GM18907 (cell line): ENCODE measurements around the gene SPEF2.
A peak's percentile ranks its signal among the peaks of the same experiment; 100 is the strongest.
"Not testable (repeated sequence)": the region's sequence is repeated elsewhere in the genome, so short reads cannot be mapped to it uniquely, and the experiment has no call there.

Source experiments
- ATAC-seq: cut with Tn5 transposase; IDR thresholded peaks from one replicate; pipeline ENCODE4 v1.9.1; 2021; ENCODE audit warnings: mild to moderate bottlenecking, moderate library complexity; ENCODE audit not compliant: unreplicated experiment

The SPEF2 gene

DNA sequence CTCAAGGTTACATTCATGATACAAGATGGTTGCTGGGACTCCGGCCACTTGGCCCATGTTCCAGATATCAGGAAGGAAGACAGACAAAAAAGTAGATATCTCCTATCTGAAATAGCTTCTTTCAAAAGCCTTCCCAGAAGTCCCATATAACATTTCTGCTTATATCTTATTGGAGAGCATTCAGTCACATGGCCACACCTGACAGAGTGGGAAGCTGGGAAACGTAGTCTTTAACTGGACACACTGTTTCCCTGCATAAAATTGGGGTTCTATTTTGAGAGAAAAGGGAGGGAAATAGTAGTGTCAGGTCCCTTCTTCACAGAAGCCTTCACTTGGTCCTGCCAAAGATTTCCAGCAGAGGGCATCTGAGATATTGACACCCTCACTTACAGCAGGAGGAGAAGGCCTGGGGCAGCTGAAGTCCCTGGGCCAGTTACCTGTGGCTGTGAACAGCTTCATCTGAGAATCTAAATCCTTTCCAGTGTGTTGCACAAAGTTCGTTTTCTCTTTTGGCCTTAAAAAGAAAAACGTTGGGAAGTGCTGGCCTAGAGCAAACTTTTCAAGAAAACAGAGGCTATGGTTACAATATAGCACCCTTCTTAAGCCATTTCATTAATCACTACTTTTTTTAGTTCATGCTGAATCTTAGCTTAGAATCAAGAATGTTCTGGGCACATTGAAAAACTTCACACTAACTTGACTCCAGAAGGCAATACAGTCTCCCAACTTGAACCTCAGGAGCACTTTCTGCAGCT, 33.5 kb downstream of the SPEF2 start:
- ATAC-seq: peak; percentile 76

DNA sequence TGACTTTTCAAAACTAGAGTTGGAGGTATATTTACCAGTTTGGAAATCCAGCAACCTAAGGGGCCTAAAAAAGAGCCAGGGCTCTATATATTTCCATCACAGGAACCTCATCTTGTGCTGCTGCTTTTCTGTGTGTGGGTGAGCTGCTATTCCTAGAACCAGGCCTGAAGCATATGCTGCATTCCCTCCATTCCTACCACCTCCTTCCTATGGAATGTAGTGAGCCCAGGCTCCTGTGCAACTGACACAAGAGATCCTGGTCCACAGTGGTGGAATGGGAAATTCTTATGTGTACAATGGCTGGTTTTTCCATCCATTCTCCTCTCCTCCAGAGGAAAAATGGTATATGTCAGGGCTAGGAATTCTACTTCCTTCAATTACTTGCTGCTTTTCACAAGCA, 39.1 kb downstream of the SPEF2 start:
- no peak for ATAC-seq

DNA sequence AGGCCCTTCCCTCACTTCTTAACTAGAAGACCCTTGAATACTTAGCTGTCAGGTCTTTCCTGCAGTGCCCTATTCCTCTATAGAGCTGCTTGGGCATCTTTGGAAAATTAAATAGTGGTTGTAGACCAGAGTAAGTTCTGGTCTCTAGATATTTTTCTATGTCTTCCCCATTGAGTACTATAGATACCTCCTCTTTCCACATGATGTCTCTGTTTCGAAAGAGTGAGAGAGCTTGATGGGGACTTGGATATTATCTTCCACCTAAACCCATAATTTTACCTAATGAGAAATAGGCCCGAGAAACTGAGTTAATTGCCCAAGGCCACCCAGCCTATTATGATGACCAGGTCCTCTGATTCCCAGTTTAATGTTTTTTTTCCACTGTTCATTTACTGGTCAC, 40.2 kb downstream of the SPEF2 start:
- no peak for ATAC-seq

DNA sequence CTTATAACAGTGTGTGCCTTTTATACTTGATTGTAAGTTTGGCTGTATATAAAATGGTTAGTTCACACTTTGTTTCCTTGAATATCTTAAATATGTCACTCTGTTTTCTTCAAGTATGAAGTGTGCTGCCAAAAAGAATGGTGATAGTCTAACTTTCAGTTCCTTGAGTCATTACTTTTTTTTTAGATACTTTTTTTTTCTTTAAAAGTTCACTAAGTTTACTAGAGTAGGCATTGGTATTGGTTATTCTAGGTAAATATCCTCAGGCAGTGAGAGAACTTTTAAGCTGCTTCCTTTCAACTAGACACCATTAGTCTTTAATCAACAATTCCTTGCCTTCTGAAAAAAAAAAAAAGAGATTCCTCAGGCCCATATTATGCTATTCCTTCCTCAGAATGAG, 41.9 kb downstream of the SPEF2 start:
- no peak for ATAC-seq

DNA sequence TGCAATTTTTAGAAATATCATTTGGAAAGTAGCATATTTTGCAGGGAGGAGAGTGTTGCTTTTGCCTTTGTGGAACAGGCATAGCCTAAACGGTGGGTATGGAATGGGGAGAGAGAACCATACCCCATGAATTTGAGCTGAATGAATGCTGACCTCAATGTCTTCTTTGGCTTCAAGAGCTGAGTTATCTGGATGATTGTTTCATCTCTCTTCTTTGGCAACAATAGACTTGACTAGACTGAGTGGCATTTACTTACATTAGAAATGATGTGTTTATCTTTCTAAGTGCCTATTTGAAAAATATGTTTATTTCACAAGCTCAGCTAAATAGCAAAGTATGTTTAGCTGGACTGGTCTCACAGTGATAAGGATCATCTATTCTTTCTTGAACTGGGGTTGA, 42.8 kb downstream of the SPEF2 start:
- no peak for ATAC-seq

DNA sequence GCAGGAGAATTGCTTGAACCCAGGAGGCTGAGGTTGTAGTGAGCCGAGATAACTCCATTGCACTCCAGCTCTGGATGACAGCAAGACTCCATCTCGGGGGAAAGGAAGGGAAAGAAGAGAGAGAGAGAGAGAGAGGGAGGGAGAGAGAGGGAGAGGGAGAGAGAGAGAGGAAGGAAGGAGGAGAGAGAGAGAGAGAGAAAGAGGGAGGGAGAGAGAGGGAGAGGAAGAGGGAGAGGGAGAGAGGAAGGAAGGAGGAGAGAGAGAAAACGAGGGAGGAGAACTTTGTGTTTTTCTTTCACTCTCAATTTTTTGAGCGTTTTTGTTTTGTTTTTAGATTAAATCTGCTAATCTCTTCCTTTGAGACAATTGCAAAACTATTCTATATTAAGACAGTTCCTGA, 46.9 kb downstream of the SPEF2 start:
- no peak for ATAC-seq

DNA sequence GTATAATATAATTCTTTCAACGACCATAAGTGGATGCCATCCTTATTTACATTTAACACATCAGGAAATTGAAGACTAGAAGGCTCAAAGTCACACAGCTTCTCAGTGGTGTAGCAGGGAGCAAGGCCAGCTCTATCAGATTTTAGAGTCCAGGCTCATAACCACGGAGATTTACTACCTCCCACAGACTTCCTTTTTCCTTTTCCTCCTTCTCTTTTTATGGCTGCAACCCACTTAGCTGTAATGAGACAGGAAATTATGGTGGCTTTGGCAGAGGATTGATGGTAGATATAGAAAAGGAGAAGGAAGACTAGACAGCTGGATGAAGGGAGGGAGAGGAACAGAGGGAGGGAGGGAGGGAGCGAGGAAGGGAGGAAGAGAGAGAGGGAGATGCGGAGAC, 47.4 kb downstream of the SPEF2 start:
- ATAC-seq: no peak

DNA sequence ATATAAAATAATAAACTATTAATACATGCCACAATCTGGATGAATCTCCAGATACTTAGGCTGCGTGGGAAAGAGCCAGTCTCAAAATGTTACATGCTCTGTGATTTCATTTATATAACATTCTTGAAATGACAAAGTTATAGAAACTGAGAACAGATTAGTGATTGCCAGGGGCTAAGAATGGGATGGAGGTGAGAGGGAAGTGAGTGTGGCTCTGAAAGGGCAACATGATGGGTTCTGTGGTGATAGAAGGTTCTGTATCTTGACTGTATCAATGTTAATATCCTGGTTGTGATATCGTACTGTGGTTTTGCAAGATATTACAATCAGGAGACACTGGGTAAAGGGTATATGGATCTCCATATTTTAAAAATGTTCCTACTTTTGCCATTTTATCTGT, 50.7 kb downstream of the SPEF2 start:
- peak; percentile 56 for ATAC-seq

DNA sequence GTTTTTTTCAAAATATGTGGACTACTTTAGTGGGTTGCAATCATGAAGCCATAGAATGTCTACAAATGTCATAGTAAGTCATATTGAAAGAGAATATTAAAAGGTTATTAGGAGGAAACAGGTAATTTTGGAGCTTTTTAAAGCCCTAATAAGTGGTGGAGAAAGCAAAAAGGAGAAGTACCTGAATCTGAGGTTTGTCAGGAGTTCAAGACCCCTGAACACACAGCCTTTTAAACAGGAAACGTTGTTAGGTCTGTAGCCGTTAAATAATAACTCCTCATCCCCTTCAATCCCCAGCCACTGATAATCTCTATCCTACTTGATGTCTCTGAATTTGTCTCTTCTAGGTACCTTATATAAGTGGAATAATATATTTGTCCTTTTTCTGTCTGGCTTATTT, 51.1 kb downstream of the SPEF2 start:
- no peak for ATAC-seq

DNA sequence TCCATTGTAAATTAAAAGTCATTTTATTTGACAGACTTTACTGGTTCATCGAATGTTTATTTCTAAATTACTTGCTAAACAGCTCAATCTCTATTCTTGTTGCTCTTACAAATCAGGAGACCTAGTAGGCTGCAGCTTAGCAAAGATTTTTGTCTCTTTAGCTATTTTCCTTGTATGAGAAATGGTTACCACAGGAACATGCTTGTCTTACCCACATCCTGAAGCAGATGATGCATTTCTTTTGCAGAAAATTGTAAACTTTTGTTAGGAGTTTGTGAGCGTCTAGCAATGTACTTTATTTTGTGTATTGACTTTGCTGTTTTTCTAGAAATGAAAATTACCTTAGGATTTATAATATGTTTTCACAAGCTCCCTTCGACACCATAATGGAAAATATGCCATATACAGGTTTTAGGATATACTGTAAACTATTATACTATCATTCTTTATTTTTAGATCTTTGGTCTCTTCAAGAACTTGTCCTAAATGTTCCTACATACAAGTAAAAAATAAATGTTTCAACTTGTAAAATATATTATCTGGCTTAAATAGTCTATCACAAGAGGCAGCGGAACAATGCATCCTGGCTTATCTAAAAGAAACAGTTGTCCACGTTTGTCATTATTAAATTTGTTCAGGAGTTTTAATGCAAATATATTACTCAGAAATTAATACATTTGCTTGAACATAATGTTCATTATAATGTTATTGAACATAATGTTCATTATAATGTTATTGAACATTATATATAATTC, 54.1 kb downstream of the SPEF2 start:
- ATAC-seq: no peak

DNA sequence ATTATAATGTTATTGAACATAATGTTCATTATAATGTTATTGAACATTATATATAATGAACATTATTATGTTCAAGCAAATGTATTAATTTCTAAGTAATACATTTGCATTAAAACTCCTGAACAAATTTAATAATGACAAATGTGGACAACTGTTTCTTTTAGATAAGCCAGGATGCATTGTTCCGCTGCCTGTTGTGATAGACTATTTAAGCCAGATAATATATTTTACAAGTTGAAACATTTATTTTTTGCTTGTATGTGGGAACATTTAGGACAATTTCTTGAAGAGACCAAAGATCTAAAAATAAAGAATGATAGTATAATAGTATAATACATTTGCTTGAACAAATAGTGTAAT, 54.6 kb downstream of the SPEF2 start:
- ATAC-seq: not testable (repeated sequence)

DNA sequence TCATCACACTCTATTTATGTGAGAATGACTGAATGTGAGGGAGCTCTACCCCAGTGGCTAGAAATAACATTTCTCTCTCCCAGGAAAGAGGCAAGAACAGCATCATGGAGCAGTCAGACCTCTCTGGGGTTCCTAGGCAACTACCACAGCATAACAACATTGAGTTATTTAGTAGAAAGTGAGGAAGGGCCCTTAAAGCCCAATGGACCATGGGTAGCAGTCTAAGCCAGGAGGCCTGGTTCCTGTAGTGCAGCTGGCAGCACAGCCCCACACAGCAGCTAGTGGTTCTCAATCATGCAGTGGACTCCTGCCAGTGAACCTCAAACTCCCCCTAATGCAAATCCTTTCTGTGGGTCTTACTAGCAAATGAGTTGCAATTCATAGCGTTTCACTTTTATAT, 55.3 kb downstream of the SPEF2 start:
- peak; percentile 78 for ATAC-seq

DNA sequence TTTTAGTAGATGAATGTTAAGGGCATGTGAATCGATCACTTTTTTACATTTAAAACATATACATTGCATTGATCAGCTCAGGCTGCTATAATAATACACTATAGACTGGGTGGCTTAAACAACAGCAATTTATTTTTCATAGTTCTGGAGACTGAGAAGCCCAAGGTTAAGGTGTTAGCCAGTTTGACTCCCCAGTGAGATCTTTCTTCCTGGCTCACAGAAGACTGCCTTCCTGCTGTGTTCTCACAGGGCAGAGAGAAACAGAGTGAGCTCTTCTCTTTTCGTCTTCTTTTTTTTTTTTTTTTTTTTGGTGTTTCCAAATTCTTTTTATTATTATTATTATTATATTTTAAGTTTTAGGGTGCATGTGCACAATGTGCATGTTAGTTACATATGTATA, 56.4 kb downstream of the SPEF2 start:
- no peak for ATAC-seq

DNA sequence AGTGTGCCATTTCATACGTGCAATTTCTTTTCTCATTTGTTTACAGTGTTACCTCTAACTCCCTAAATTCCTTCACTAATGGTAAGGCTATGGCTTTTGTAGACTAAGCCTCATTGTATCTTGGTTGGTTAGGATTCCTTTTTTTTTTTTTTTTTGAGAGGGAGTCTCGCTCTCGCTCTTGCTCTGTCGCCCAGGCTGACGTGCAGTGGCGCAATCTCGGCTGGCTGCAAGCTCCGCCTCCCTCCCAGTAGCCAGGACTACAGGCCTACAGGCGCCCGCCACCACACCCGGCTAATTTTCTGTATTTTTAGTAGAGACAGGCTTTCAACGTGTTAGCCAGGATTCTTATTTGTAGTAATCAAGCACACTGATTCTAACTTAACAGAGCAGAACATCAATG, 57.7 kb downstream of the SPEF2 start:
- no peak for ATAC-seq

DNA sequence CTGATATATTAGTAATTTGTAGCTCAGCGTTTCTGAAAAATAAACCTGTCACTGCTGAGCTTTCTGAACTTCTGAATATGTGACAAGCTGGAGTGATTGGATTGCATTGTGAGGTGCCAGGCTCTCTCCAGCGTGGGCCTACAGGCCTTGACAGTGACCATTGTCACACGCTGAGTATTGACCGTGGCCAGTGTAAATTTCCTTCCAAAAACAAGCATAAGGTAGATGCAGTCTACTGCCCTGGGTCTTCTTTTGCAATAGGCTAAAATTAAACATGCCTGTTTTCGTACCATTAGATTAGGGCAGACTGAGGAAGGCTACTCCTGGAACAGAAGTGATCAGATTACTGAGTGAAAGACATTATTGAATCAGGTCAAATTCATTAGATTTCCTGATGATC, 60.2 kb downstream of the SPEF2 start:
- no peak for ATAC-seq

DNA sequence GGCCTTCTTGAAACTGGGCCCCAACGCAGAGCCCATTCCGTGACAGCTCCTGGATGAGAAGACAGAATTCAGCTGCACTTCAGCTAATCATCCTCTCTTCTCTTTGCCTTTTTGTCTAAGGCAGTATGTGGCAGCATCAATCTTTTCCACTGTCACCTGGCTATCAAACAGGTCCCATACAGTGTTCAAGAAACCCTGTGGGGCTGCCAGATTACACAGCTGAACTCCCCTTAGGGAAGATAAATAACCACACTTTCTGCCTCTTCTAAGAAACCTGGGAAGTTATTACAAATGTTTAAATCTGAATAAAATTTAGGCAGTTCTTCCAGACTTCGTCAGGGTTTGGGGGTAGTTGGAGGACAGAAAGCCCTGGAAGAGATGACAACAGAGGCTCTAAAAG, 61.0 kb downstream of the SPEF2 start:
- no peak for ATAC-seq

DNA sequence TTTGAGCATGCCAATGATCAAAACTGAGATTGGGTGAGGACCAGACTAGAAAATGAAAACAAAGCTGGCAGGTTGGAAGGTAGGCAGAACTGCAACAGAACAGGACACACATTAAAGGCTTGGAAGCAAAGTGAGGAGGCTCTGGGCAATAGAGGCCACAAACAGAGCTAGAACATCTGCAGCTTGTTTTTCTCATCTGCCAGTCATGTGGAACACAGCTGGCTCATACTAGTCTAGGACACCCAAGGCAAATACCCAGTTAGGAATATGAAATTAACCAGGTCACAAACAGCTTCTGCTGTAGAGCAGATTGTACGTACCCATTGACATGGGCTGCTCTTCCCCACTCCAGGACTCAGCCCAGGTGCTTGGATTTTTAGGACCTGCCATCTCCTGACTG, 61.7 kb downstream of the SPEF2 start:
- peak; percentile 46 for ATAC-seq

DNA sequence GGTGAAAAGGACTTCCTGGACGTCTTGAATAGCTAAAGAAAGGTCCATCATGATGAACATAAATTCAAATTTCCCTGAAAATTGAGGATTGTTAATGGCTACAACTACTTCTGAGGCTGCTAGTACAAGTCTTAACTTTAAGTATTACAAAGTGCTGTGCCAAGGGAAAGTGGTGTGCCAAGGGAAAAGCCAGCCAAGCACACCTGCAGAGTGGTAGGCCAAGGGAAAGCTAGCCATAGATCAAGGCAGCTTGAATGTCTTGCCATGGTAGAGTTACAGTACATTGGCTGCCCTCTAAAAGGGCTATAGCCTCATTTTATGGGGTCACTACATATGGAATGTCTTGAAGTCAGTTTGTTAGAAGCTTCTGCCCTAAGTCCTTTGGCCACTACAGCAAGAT, 64.2 kb downstream of the SPEF2 start:
- ATAC-seq: no peak

DNA sequence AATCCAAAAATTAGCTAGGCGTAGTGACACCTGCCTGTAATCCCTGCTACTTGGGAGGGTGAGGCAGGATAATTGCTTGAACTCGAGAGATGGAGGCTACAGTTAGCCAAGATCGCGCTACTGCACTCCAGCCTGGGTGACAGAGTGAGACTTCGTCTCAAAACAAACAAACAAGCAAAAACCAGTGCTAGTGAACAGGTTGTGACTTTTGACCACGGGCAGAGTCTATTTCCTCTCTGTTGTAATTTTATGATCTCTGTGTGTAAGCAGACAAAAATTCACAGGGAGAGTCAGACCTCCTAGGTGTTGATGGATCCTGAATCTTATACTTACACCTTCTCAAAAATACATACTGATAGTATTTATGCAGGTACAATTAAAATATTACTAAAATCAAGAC, 65.8 kb downstream of the SPEF2 start:
- no peak for ATAC-seq

DNA sequence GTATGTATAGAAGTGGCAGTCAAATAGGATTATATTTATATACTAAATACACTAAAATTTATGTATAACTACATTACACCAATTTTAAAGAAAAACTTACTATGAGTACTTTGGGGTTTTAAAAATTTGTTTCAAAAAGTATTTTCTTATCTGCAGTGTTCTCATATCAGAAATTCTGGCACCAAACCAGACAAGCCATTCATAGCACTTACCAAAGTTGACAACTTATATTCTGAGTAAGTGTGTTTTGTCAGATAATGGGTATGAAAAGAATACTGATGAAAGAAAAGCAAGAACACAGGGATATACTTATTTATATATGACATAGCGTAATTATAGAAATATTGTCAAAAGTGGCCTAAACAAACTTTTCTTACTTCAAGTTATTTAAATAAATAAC, 67.5 kb downstream of the SPEF2 start:
- ATAC-seq: no peak

DNA sequence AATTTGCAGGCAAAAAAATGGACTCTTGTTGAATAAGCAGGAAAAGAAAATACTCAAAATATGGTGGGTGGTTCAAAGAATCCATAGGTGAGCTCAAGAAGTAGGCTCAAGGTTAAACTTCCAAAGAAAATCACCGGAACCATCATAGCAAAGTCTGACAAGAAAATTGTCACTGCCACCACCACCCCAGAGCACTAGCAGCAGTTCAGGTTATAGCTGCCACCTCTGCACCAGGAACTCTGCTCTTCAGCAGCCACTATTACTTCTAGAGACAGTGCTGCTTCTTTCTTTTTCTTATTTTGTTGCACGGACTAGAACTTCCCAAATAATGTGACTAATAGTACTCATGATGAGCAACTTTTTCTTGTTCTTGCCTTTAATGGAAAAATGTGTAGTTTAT, 70.3 kb downstream of the SPEF2 start:
- ATAC-seq: no peak

DNA sequence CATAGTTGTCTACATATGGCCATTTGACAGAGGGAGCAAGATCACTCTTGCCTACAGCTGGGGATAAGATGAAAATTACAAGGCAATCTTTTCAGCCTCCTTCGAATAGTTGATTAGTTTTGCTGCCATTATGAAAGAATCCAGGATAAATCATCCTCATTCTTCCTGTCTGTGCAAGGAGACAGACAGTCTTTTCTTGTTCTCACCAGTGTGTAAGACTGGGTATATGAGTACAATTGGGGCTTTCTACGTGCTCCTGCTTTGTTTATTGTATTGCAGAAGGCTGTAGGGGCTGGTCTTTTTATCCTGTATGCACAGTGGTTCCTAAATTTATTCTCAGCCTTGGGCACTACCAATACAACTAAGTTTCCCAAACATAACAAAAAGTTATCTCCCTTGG, 76.8 kb downstream of the SPEF2 start:
- no peak for ATAC-seq
